HepG2 (cell line): ENCODE data around the gene LRRC74B. TPM values are rescaled to one million over a fixed set of nuclear protein-coding genes. Genes with fewer than 3 reads are reported as not detected.

Experiments
- ATAC-seq: fragments of 200-7000 bp; cut with Tn5 transposase; 3 replicates; pipeline ENCODE4 v1.9.1; 2020; ENCODE audit warnings: mild to moderate bottlenecking, moderate library complexity
- BruUV-seq: library from RNA; stranded (reverse); fragments of 400-500 nt; replicated peaks from 2 replicates; lab custom pipeline; 2021; lab: Mats Ljungman, UMichigan
- CTCF ChIA-PET: fragments of 300-600 bp; formaldehyde crosslinking; extraction: SDS; loops from one replicate; lab custom pipeline; 2021; ENCODE audit warnings: low total read pairs, inconsistent platforms, low intra/inter-chr PET ratio; lab: Yijun Ruan, JAX
- POLR2A ChIA-PET: fragments of 350-600 bp; sonication (Branson Sonifier 250); formaldehyde crosslinking; loops from one replicate; lab custom pipeline; 2020; ENCODE audit warnings: antibody characterized with exemption, inconsistent platforms; lab: Yijun Ruan, JAX
- DNase-seq: peaks from one replicate; pipeline ENCODE4 v3.0.0-alpha.2; 2015; ENCODE audit warnings: low spot score
- FAIRE-seq: peaks from 3 replicates; lab custom pipeline; 2011; peaks lifted over from hg19 to GRCh38; lab: Jason Lieb, UNC
- H2AFZ ChIP-seq: one replicate; pipeline ENCODE4 v1.6.1; 2011; ENCODE audit warnings: low read length, inconsistent platforms
- H3K27ac ChIP-seq: fragments of 300-600 bp; 3 replicates; pipeline ENCODE4 v1.8.0; 2011; ENCODE audit warnings: mixed run types, mild to moderate bottlenecking, mixed read lengths, low read length, inconsistent platforms; ENCODE audit not compliant: insufficient read depth; ENCODE audit errors: extremely low read length
- H3K27me3 ChIP-seq, 2 experiments: fragments of 200-600 bp in 1 of 2; 2 replicates in 1 of 2; 3 replicates in 1 of 2; pipeline versions ENCODE4 v1.6.0 to v1.8.0; 2011; ENCODE audit warnings: low read length in 2 of 2, mild to moderate bottlenecking in 2 of 2, moderate library complexity in 2 of 2, inconsistent platforms in 1 of 2; ENCODE audit not compliant: insufficient read depth in 2 of 2, control insufficient read depth in 1 of 2
- H3K36me3 ChIP-seq, 2 experiments: fragments of 200-600 bp in 1 of 2; replicated peaks in 1 of 2; 2 replicates in 1 of 2; 3 replicates in 1 of 2; pipeline versions ENCODE4 v1.5.1 to v1.8.0; 2011; ENCODE audit warnings: low read length in 2 of 2, inconsistent platforms in 1 of 2; ENCODE audit not compliant: insufficient read depth in 2 of 2, control insufficient read depth in 1 of 2
- H3K4me1 ChIP-seq: 2 replicates; pipeline ENCODE4 v1.5.1; 2012; ENCODE audit warnings: low read length, inconsistent platforms; ENCODE audit not compliant: insufficient read depth
- H3K4me2 ChIP-seq: 2 replicates; pipeline ENCODE4 v1.6.0; 2011; ENCODE audit warnings: low read depth, low read length, inconsistent platforms
- H3K4me3 ChIP-seq, 3 experiments: fragments of 200-600 bp in 1 of 3; sonication (generic), shearing (Covaris generic) in 1 of 3; replicated peaks in 1 of 3; 2 replicates each; pipeline ENCODE4 v1.5.1; 2011 to 2016; ENCODE audit warnings: low read length in 3 of 3, inconsistent platforms in 2 of 3, low read depth in 2 of 3, mild to moderate bottlenecking in 2 of 3, control low read depth in 1 of 3, mixed read lengths in 1 of 3; ENCODE audit not compliant: insufficient read depth in 1 of 3
- H3K79me2 ChIP-seq: one replicate; pipeline ENCODE4 v1.6.1; 2011; ENCODE audit warnings: low read length, inconsistent platforms; ENCODE audit not compliant: insufficient read depth
- H3K9ac ChIP-seq: 2 replicates; pipeline ENCODE4 v1.6.0; 2011; ENCODE audit warnings: mild to moderate bottlenecking, low read depth, low read length, inconsistent platforms; ENCODE audit not compliant: insufficient read depth
- H3K9me3 ChIP-seq: 2 replicates; pipeline ENCODE4 v1.5.1; 2012; ENCODE audit warnings: mild to moderate bottlenecking, low read length
- H4K20me1 ChIP-seq: 2 replicates; pipeline ENCODE4 v1.6.0; 2011; ENCODE audit warnings: inconsistent platforms, mild to moderate bottlenecking, low read length, moderate library complexity; ENCODE audit not compliant: insufficient read depth
- BORCS8-MEF2B ChIP-seq: sonication (generic); formaldehyde crosslinking; IDR thresholded peaks from 2 replicates; pipeline ENCODE4 v1.8.0; 2022; ENCODE audit warnings: mild to moderate bottlenecking, missing genetic modification reagents
- KDM6A ChIP-seq: IDR thresholded peaks from 2 replicates; pipeline ENCODE4 v1.6.1; 2016; ENCODE audit warnings: low read depth
- NKX3-1 ChIP-seq: sonication (generic); formaldehyde crosslinking; IDR thresholded peaks from 2 replicates; pipeline ENCODE4 v1.5.0; 2020; ENCODE audit warnings: missing genetic modification reagents
- SKIL ChIP-seq: sonication (generic); formaldehyde crosslinking; IDR thresholded peaks from 2 replicates; pipeline ENCODE4 v1.8.0; 2022; ENCODE audit warnings: missing genetic modification reagents, mild to moderate bottlenecking, moderate library complexity, borderline replicate concordance
- SP4 ChIP-seq: sonication (generic); formaldehyde crosslinking; IDR thresholded peaks from 2 replicates; pipeline ENCODE4 v1.8.1; 2023; ENCODE audit warnings: mild to moderate bottlenecking, missing genetic modification reagents
- TBP ChIP-seq: sonication (generic); formaldehyde crosslinking; IDR thresholded peaks from 2 replicates; pipeline ENCODE4 v1.5.0; 2020; ENCODE audit warnings: missing genetic modification reagents
- TBX3 ChIP-seq: fragments of 450-650 bp; IDR thresholded peaks from 2 replicates; pipeline ENCODE4 v1.6.1; 2017; ENCODE audit warnings: antibody characterized with exemption, mild to moderate bottlenecking, inconsistent platforms, borderline replicate concordance
- TERF1 ChIP-seq: sonication (generic); formaldehyde crosslinking; IDR thresholded peaks from 2 replicates; pipeline ENCODE4 v1.8.0; 2022; ENCODE audit warnings: mild to moderate bottlenecking, missing genetic modification reagents, moderate library complexity
- ZBTB8A ChIP-seq: sonication (generic); formaldehyde crosslinking; IDR thresholded peaks from 2 replicates; pipeline ENCODE4 v1.4.0; 2020; ENCODE audit warnings: mild to moderate bottlenecking, low read depth, missing genetic modification reagents, borderline replicate concordance
- ZNF335 ChIP-seq: sonication (generic); formaldehyde crosslinking; IDR thresholded peaks from 2 replicates; pipeline ENCODE4 v1.4.0; 2020; ENCODE audit warnings: missing genetic modification reagents
- ZNF567 ChIP-seq: sonication (generic); formaldehyde crosslinking; IDR thresholded peaks from 2 replicates; pipeline ENCODE4 v1.8.1; 2023; ENCODE audit warnings: mild to moderate bottlenecking, missing genetic modification reagents, borderline replicate concordance
- ZNF580 ChIP-seq: IDR thresholded peaks from 2 replicates; pipeline ENCODE4 v1.6.1; 2016; ENCODE audit warnings: low read depth, borderline replicate concordance
- ZNF629 ChIP-seq: sonication (generic); formaldehyde crosslinking; conservative IDR thresholded peaks from 2 replicates; pipeline ENCODE4 v1.5.0; 2020; ENCODE audit warnings: missing genetic modification reagents
- ZNF639 ChIP-seq: conservative IDR thresholded peaks from 2 replicates; pipeline ENCODE4 v1.6.1; 2018; ENCODE audit warnings: missing genetic modification reagents
- ZNF674 ChIP-seq: sonication (generic); formaldehyde crosslinking; IDR thresholded peaks from 2 replicates; pipeline ENCODE4 v1.5.0; 2020; ENCODE audit warnings: low read depth, mild to moderate bottlenecking, missing genetic modification reagents
- ZNF703 ChIP-seq: sonication (generic); formaldehyde crosslinking; IDR thresholded peaks from 2 replicates; pipeline ENCODE4 v1.5.1; 2020; ENCODE audit warnings: missing genetic modification reagents, mild to moderate bottlenecking, moderate library complexity, borderline replicate concordance
- WGBS: methylation state at CpG from one replicate; pipeline ENCODE4 v1.1.6; 2017; ENCODE audit warnings: low lambda C conversion rate; 5-methylcytosine and 5-hydroxymethylcytosine counted together
- in situ Hi-C: cut with HindIII; loops from 2 replicates; pipeline ENCODE4 v1.10.0; 2017; ENCODE audit warnings: low pct_unique_long_range_greater_than_20kb; ENCODE audit not compliant: extremely low pct_ligation_motif_present
- intact Hi-C: fragments of 100-400 bp; cut with micrococcal nuclease; formaldehyde crosslinking; loops from one replicate; pipeline ENCODE4 v1.10.0; 2022; ENCODE audit not compliant: unreplicated experiment
- polyA plus RNA-seq, 8 experiments: library from polyadenylated mRNA; depleted of rRNA in 3 of 8; stranded (reverse) in 7 of 8; unstranded in 1 of 8; fragments of >200 nt; fragmentation: Illumina TruSeq in 4 of 8; extraction: Trizol in 4 of 8; gene quantifications; 2 replicates each; pipeline versions ENCODE4 v1.2.1 to v1.2.3, GENCODE V29; 2011 to 2016; ENCODE audit warnings: low read depth in 4 of 8, missing spikeins in 1 of 8, mixed read lengths in 1 of 8; ENCODE audit not compliant: insufficient read depth in 1 of 8
- total RNA-seq, 5 experiments: library from RNA; depleted of rRNA; stranded (reverse); fragments of >200 nt; fragmentation: Illumina TruSeq; extraction: Trizol; gene quantifications; 2 replicates each; pipeline ENCODE4 v1.2.3, GENCODE V29; 2016; ENCODE audit warnings: low read depth in 1 of 5
- TF ChIP-seq, protein P1 (sequence below): sonication (generic); formaldehyde crosslinking; conservative IDR thresholded peaks from 2 replicates; pipeline ENCODE4 v1.4.0; 2020; ENCODE audit warnings: missing genetic modification reagents

Gene LRRC74B
- total and polyA plus RNA-seq, 2 of the 13 experiments (the other 11 are each of a cell fraction or from before 2014, with no cell fraction given), result not detected

DNA sequence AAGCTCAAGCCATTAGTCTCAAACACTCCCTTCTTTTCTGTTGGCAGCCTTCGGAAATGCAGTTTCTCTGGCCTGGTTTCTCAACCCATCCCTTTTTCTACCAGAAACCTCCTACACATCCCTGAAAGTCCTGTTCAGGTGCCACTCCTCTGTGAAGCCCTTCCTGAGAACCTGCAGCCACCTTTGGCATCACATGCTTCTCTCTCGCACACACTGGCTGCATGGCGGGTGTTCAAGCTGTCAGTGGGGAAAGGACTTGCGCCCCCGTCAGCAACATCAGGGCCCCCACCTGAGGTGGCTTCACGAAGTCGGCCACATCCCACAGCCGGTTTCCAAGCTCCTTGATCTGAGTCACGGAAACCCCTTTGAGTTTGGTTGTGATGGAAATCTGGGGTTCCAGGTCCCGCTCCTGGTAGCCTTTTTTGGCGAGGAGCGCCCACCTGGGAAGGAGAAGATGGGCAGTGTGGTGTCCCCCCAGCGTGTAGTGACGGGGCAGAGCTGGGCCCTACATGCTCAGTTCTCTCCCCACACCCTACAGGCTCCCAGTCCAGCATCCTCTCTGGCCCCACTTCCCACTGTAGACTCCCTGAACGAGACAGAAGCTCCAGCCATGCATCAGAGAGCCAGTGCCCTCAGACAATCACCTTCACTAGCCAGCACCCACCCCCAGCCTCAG is 1.7 kb upstream of the LRRC74B start:
- CTCF ChIA-PET, result no interaction called here
- Histone ChIP-seq H2AFZ (no peak overlapping the region), H3K36me3 (no peaks in the 10 kb centered on the region), H4K20me1 (no peaks in the 10 kb centered on the region; the same call in 1 of the 2 replicates), H3K9me3 (no peaks in the 10 kb centered on the region), H3K79me2 (no peaks in the 10 kb centered on the region), H3K27ac (no peak overlapping the region), H3K4me3 (no peak overlapping the region), H3K4me2 (no peak overlapping the region), H3K9ac (no peak overlapping the region), H3K27me3 (peaks cover 4 to 33% of the 10 kb centered on the region in 2 experiments; a peak in 4 of 5 replicates), H3K4me1 (peaks cover 12% of the 10 kb centered on the region; the same call in 1 of the 2 replicates)
- FAIRE-seq, result no peak
- intact Hi-C loops (no loop called here), in situ Hi-C loops (no loop called here)
- no peak for DNase-seq
- 44% methylated on average over 12 of the region's 15 CpGs for WGBS
- ATAC-seq, result no peak
- BruUV-seq, result no TSS peak
- POLR2A ChIA-PET, result no interaction called here
- TF ChIP-seq ZNF674 (CRISPR knock-in tag), result no peak
- no peak for TF ChIP-seq BORCS8-MEF2B (CRISPR knock-in tag)
- no peak for TF ChIP-seq ZNF639
- TF ChIP-seq TBX3, result no peak
- no peak for TF ChIP-seq SP4 (CRISPR knock-in tag)
- TF ChIP-seq SKIL (CRISPR knock-in tag), result no peak
- TF ChIP-seq, protein P1, sequence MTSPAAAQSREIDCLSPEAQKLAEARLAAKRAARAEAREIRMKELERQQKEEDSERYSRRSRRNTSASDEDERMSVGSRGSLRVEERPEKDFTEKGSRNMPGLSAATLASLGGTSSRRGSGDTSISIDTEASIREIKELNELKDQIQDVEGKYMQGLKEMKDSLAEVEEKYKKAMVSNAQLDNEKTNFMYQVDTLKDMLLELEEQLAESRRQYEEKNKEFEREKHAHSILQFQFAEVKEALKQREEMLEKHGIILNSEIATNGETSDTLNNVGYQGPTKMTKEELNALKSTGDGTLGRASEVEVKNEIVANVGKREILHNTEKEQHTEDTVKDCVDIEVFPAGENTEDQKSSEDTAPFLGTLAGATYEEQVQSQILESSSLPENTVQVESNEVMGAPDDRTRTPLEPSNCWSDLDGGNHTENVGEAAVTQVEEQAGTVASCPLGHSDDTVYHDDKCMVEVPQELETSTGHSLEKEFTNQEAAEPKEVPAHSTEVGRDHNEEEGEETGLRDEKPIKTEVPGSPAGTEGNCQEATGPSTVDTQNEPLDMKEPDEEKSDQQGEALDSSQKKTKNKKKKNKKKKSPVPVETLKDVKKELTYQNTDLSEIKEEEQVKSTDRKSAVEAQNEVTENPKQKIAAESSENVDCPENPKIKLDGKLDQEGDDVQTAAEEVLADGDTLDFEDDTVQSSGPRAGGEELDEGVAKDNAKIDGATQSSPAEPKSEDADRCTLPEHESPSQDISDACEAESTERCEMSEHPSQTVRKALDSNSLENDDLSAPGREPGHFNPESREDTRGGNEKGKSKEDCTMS, result no peak
- no peak for TF ChIP-seq ZNF629 (CRISPR knock-in tag)
- TF ChIP-seq KDM6A, result no peak
- no peak for TF ChIP-seq TBP (CRISPR knock-in tag)
- no peak for TF ChIP-seq ZNF580 (CRISPR knock-in tag)
- TF ChIP-seq TERF1 (CRISPR knock-in tag), result no peak
- no peak for TF ChIP-seq ZBTB8A (CRISPR knock-in tag)
- no peak for TF ChIP-seq ZNF335 (CRISPR knock-in tag)
- no peak for TF ChIP-seq ZNF567 (CRISPR knock-in tag)
- no peak for TF ChIP-seq NKX3-1
- no peak for TF ChIP-seq ZNF703 (CRISPR knock-in tag)
